Stimulated activated CD4-positive, alpha-beta T cell treated with anti-CD3 and anti-CD28 coated beads, Interleukin-2, amount 100 ng/mL, for 24 hours (primary cell): ENCODE results near the gene FAM170B.

Experiments used
- DNase-seq, 2 donors: peaks; one replicate each; pipeline ENCODE4 v3.0.0-alpha.2; 2020

Gene FAM170B

GRCh38 chr10:49118430-49119074 is 15.3 kb downstream of the FAM170B start:
- no peak for DNase-seq

DNA sequence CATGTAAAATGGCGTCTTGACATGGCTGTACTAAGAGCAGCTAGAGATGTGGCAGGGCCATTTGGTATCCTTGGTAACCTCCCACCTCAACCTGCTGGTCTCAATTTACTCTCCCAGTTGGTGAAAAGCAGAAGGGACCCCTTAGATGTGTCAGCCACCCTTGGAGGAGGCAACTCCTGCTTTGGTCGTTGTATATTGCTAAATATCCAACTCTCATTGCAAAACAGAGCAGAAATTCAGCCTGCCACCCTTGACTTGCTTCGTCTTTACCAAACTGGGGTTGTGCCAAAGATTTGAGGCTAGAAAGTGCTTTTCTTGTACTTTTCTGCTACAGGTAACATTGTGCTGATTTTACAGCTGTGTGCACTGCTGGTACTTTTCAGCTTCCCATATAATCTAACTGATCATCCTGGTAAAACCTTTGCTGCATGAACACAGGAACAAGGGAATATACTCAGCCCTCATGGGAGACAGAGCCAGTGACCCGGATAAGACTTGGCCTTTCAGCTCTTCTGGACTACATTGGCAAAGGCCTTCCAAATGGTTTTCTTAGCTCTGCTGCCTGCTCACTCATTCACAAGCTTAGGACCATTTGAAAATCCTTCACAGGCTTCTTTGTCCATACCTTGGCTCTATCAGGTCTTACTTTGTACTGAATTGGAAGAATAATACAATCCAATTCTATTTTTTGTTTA is 16.3 kb downstream of the FAM170B start:
- no peak for DNase-seq

DNA sequence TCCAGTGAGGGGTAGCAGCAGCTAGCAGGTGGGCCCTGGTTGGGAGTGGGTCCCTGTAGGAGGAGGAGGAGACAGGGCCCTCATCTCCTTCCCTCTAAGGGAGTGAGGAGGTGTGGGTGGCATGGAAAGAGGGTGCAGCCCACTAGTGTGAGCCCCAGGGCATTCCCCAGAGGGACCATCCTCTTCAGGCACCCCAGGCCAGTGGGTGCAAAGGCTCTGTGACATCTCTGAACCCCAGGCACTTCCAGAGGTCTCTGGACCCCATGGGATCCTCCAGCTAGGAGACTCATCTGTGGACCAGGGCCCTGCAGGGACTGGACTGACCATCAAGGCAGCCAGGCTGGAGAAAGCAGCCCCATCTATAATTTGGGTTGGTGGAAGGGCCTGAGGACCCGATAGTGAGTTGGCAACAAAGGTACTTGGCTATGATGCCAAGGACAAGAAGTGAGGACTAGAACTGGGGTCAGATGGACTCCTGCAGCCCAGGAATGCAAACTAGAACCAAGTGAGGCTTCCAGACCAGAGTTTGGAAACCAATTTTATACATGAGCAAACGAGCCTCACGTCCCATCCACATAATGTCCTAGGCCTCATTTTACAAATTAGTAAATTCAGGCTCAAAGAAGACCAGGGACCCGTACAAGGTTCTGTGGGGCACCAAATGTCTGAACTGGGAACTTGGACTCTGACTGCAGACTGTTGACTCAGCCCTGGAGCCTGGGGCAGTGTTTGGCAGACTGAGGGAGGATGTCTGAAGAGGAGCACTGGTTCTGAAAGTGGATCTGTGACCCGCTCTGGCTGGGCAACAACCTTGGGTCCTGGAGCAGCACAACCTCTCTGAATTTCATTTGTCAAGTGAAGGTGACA is 17.1 kb downstream of the FAM170B start:
- DNase-seq, result no peak

DNA sequence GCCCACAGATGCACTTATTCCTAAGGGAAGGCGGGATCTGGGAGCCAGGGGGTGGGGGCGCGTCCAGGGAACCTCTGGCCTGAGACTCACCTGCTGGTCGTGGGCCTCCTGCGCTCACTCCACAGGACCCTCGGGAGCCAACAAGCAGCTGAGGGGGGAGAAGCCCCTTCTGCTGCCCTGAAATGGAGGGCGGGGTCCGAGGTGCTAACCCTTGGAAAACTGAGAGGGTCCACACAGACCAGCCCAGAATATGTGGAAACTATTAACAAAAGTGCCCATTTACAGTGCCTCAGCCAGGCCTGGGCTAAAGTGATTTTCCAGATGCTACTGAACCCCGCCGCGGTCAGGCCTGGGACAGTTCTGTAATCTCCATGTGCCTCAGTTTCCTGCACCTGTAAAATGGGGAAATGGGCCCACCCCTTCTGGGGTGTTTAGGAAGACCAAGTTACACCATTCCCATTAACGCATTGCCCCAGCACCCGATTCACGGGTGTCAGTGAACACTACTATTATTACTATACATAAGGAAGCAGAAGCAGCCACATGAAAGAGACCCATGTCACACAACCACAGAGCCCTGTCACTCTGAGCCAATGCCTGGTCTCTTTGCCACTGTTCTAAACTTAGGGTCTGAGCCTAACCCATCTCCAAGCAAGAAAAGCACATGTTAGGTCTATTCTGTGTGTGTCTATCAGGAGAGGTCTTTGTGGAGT is 17.9 kb downstream of the FAM170B start:
- peak in 1 of 2 donors; percentile 5 for DNase-seq

DNA sequence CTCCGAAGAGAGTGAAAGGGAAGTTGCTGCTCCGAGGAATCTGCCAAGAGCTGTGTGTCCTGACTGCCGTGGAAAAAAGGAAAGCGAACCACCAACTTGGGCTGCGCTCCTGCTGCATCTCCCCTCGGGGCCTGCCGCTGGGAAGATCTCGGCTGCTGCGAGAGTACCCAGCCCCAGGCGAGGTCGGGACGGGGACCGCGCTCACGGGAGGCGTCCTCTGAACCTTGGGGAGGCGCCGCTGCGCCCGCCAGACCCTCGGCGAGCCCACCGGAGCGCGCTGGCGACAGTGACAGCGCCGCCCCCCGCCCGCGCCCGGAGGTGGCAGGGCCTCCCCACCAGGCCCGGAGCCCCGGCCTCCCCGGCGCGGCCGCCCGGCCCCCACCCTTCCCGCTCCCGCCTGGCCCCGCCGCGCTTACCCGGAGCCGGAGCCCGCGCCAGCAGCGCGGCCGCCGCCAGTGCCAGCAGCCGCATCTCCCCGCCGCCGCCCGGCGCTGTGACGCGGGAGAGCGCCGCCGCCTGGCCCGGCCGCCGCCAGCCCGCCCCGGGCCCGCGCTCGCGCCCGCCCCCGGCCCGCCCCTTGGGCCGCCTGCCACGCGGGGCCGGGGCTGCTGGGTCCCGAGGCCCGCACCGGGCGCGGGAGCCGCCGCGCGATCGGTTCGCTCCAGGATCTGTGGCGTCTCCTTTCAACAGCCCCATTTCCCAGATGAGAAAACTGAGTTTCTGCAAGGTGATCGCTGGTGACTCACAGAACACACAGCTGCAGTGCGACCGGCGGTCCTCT is 18.6 kb downstream of the FAM170B start, which contains the start of gene VSTM4:
Gene VSTM4 (minus strand): TSS at position 508 of the 781 bp plus-strand sequence. CDS start 37 bp downstream, at position 471.
- peak; percentile 4 to 10 for DNase-seq

DNA sequence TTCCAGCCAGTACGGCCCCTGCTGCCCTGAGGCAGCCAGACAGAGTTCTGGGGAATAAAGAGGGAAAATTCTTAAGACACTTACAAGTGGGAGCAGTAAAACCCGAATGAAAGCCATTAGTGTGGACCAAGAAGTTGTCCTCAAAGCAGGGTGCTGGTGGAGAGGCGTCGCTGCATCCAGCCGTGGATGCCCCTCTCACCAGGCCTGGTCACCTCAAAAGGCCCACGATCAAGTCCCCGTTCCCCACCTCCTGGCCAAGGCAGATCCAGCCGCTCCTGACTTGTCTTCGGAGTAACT is 19.2 kb downstream of the FAM170B start:
- no peak for DNase-seq

- peak in 1 of 2 donors; percentile 9 for DNase-seq
These were observed 20.1 kb downstream of the FAM170B start for GRCh38 chr10:49113741-49114141.

DNA sequence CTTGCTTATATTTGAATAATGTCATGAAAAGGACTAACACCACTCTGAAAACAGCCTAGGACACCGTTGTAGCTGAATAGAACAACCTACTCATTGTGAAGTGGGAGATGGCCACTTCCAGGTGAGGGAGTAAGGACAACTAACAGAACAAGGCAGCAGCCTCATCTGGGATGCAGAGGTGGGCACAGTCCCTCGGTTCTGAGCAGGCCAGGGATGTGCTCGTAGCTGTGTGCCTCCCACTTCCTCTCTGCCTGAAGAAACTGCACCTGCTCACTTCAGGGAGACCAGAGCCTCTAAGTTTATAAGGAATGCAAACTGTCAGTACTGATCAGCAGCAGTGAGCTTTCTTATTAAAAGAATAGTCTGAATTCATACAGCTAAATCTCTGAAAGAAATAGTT is 21.0 kb downstream of the FAM170B start:
- no peak for DNase-seq

DNA sequence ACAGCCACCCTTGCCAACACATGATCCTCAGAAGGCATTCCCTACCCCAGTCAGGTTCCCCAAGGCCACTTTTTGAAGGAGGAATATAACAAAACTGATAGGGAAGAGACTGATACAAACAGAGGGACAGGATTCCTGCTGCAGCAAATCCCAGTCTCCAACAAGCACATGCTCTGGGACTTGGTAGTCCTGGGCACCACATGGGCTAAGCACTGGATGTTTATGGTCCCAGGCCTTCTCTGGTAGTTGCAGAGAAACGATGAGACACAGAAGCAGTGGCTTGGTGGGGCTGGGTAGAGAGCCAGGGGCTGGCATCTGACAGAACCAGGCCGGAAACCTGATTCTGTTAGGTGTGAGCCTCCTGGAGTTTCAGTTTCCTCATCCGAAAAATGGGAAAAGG is 21.7 kb downstream of the FAM170B start:
- no peak for DNase-seq

DNA sequence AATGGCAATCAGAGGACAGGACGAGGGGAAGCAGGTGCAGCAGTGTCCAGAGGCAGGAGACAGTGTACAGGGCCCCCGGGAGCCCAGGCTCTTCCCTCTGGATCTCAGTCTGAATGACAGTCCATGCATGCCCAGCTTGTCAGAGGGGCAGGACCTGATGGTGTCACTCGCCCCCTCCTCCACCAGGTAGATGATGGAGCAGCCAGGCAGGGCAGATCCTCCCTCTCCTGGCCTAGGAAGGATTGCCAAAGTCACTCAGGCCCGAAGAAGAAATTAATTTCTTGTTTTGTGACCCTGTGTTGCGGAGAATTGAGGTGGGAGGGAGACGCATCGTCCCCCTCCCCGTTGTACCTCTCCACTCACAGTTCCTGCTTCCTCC is 22.5 kb downstream of the FAM170B start:
- DNase-seq, result no peak

DNA sequence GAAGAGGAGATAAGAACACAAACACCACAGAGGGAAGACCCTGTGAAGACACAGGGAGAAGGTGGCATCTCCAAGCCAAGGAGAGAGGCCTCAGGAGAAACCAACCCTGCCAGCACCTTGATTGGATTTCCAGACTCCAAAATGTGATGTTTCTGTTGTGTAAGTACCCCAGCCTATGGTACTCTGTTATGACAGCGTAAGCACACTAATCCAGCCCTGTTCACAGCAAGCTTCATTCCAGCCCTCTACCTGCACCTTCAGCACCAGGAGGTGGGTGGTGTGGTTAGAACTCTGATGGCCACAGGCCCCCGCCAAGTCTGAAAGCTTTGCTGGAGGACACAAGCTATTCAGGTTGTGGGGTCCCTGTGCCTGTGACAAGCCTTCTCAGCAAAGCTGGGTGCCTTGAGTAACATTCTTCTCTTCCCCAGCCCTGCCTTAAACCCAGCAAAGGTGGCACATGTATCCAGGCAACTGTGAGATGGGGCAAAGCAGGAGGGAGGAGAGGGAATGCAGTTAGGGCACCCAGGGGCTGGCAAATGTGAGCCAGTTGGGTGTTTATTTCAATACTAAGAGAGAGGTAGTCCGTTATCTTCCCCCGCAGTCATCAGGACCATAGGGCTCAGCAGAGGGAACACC is 23.0 kb downstream of the FAM170B start:
- DNase-seq, result no peak

- DNase-seq, result no peak
These were observed 24.0 kb downstream of the FAM170B start for GRCh38 chr10:49109669-49110340.

DNA sequence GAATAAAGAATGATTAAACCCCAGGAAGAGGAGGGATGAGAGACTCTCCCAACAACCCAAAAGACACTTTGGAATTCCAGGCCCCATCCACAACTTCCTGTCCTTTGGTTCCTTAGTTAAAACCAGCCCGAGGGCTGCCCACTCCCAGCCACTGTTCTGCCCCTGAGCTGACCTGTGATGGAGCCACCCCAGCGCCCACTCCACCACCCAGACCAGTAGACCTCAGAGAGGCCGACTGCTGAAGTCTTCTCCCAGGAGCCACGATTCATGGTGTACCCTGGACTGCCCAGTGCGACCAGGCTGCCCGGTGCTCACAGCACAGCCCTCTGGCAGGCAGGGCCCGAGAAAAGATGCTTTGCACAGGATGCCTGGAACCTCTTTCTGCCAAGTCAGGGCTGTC is 25.2 kb downstream of the FAM170B start:
- no peak for DNase-seq

DNA sequence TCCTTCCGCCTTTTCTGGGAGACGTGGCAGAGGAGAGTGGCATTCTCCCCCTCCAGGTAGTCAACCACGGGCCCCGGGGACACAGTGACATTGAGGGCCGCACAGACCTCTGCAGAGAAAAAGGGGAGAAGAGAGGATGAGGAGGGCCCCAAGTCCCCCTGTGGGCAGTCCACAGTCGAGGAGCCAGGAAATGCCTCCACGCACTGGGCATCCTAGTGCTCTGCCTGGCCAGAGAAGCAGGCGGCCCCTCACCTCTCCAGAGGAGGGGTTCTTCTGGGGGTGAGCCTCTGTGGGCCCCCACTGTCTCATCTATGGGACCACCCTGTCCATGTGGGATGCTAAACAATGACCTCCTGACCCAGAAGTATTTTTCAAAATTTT is 25.9 kb downstream of the FAM170B start:
- DNase-seq, result no peak

DNA sequence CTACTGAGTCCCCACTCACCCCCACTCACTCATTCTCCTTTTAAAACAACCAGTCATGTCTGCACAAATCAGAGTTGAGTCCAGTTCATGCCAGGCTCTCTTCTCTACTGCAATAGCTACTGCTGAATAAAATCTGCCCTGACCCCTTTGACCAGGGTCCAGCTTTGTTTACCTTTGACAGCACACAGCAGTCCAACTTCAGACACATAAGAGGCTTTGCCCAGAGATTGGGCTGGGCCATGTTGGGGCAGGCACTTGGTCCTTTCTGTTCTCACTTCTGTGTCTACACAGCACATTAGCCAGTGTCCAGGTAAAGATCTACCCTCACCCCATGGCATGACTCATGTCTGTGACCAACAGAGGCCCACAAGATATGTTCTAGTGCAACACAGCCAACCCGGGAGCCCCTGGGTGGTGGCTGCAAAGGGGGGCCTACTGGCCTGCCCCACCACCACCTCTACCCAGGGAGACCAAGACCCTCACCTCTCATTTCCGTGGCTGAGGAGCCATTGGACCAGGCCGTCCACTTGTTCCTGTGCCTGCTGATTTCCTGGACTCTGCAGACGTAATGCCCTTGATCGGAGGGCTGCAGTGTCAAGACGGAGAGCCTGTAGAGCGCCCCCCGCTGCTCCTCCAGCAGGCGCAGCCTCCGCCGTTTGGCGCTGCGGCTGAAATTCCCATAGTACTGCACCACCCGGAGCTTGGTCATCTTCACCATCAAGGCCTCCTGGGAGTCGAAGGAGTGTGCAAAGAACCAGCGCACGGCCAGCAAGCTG is 26.5 kb downstream of the FAM170B start:
- DNase-seq, result no peak

DNA sequence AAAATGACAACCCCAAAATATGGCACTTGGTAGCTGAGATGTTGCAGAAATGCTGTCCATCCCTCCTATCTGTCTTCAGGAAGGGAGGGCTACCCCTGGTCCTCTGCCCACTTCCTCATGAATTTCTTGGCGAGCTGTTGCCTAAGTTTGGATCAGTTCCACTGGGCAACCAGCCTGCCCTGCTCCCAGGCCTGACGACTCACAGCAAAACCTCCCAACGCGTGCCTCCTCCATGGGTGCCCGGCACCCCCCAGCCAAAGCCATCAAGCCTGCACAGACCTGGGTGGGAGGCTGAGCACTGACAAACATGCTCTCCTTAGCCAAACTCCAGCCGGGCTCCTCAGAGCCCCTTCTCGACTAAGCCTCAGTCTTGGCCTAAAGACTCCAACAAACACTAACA is 27.4 kb downstream of the FAM170B start:
- no peak for DNase-seq

DNA sequence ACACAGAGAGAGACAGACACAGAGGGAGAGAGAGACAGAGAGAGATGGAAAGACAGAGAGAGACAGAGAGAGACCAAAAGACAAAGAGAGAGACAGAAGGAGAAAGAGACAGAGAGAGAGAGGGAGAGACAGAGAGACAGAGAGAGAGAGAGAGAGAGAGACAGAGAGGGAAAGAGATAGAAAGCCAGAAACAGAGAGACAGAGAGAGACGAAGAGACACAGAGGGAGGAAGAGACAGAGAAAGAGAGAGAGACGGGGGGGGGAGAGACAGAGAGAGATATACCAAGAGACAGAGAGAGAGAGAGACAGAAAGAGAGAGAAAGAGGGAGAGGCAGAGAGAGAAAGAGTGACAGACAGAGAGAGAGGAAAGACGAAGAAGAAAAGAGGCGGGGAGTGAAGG is 28.7 kb downstream of the FAM170B start:
- DNase-seq, result no peak

DNA sequence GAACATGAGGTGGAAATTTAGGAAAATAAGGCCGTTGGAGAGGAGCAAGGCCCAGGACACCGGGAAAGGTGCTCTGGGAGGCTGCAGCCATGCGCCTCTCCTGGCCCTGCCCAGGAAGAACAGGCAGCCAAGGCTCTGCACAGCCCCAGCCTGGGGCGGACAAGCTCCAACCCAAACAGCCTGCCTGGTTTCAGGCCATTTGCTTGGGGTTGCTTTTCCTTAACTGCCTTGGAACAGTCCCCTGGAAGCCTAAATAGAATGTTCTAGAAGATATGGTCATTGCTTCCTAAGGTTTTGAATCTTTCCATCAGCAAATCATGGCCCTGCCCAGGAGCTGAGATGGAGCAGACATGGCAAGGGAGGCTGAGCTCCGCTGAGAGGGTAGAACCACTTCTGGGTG is 29.5 kb downstream of the FAM170B start:
- no peak for DNase-seq

GRCh38 chr10:49103761-49104160 is 30.1 kb downstream of the FAM170B start:
- no peak for DNase-seq

GRCh38 chr10:49099046-49099445 is 34.8 kb downstream of the FAM170B start:
- no peak for DNase-seq
